Measurements from ENCODE around the gene PABPN1. TPM values are rescaled to one million over a fixed set of nuclear protein-coding genes. Genes with fewer than 3 reads are reported as not detected.

Gene PABPN1
- total RNA-seq, 3 donors from 2014 or later, result 45.9 to 87.2 (median 74.1) TPM

GRCh38 chr14:23365036-23365731 lies 43.9 kb downstream of the PABPN1 start, which contains the start of gene EFS:
EFS (minus strand) TSS chr14:23365172; CDS start chr14:23365025, 147 bp downstream.
- no peaks in the 10 kb centered on the region for H3K9me3 ChIP-seq
- DNase-seq (ENCODE audit: low spot score in 2 of 2), result peak; percentile 39 to 76
- TF ChIP-seq POLR2AphosphoS5 (IDR thresholded peaks at IDR 0.05), result peak in 1 of 3 donors; percentile 47
- TF ChIP-seq POLR2A (IDR thresholded peaks at IDR 0.05), result no peak
- intact Hi-C loops (cut with DNase I; ENCODE audit: low total_unique reads), result loop anchor here (10.0 kb wide), 1 partner anchor 80 kb away; the partner anchor contains the start of gene HOMEZ
- peak within 1 kb of the TSS; percentile 60 to 88 (median 65) for H3K4me3 ChIP-seq
- H3K36me3 ChIP-seq, result no peaks in the 10 kb centered on the region
- no peaks in the 10 kb centered on the region for H3K27me3 ChIP-seq
- H3K4me1 ChIP-seq, result peaks cover 6 to 10% of the 10 kb centered on the region in 2 donors
- H3K27ac ChIP-seq, result peak within 1 kb of the TSS; percentile 98 to 99

- Histone ChIP-seq H3K36me3 (no peaks in the 10 kb centered on the region), H3K9me3 (no peaks in the 10 kb centered on the region), H3K4me3 (peak overlapping the region; percentile 60 to 88 (median 65)), H3K27ac (peak overlapping the region; percentile 98 to 99), H3K27me3 (no peaks in the 10 kb centered on the region), H3K4me1 (peaks cover 6 to 10% of the 10 kb centered on the region in 2 donors)
- DNase-seq (ENCODE audit: low spot score in 2 of 2), result peak; percentile 64 to 77
- intact Hi-C loops (cut with DNase I; ENCODE audit: low total_unique reads), result loop anchor here (10.0 kb wide), 1 partner anchor 81 kb away; the partner anchor contains the start of gene HOMEZ
- TF ChIP-seq POLR2A (IDR thresholded peaks at IDR 0.05) (peak; percentile 71), CTCF (IDR thresholded peaks at IDR 0.05) (no peak), POLR2AphosphoS5 (IDR thresholded peaks at IDR 0.05) (peak in 2 of 3 donors; percentile 76 to 81)
Measured at GRCh38 chr14:23365732-23366425, 44.6 kb downstream of the PABPN1 start.

GRCh38 chr14:23366426-23366921 lies 45.2 kb downstream of the PABPN1 start:
- no peaks in the 10 kb centered on the region for H3K36me3 ChIP-seq
- TF ChIP-seq POLR2A (IDR thresholded peaks at IDR 0.05), result peak; percentile 16
- no peak for TF ChIP-seq CTCF (IDR thresholded peaks at IDR 0.05)
- TF ChIP-seq POLR2AphosphoS5 (IDR thresholded peaks at IDR 0.05), result peak in 1 of 3 donors; percentile 2
- H3K4me3 ChIP-seq, result peak overlapping the region; percentile 60 to 88 (median 65)
- intact Hi-C loops (cut with DNase I; ENCODE audit: low total_unique reads), result loop anchor here (10.0 kb wide), 1 partner anchor 82 kb away; the partner anchor contains the start of gene HOMEZ
- H3K4me1 ChIP-seq, result peaks cover 6 to 8% of the 10 kb centered on the region in 2 donors
- DNase-seq (ENCODE audit: low spot score in 2 of 2), result peak; percentile 67 to 69
- no peaks in the 10 kb centered on the region for H3K9me3 ChIP-seq
- H3K27ac ChIP-seq, result peak overlapping the region; percentile 98 to 99
- H3K27me3 ChIP-seq, result no peaks in the 10 kb centered on the region

GRCh38 chr14:23370221-23370620 lies 49.0 kb downstream of the PABPN1 start:
- intact Hi-C loops (cut with DNase I; ENCODE audit: low total_unique reads), result no loop called here
- no peak for TF ChIP-seq POLR2AphosphoS5 (IDR thresholded peaks at IDR 0.05)
- no peak for TF ChIP-seq CTCF (IDR thresholded peaks at IDR 0.05)
- no peaks in the 10 kb centered on the region for H3K9me3 ChIP-seq

GRCh38 chr14:23371865-23372264 lies 50.6 kb downstream of the PABPN1 start:
- DNase-seq (ENCODE audit: low spot score in 2 of 2), result no peak
- TF ChIP-seq POLR2AphosphoS5 (IDR thresholded peaks at IDR 0.05) (no peak), CTCF (IDR thresholded peaks at IDR 0.05) (no peak), POLR2A (IDR thresholded peaks at IDR 0.05) (no peak)
- no peaks in the 10 kb centered on the region for H3K36me3 ChIP-seq
- intact Hi-C loops (cut with DNase I; ENCODE audit: low total_unique reads), result no loop called here
- no peaks in the 10 kb centered on the region for H3K27me3 ChIP-seq
- no peak overlapping the region for H3K27ac ChIP-seq
- H3K9me3 ChIP-seq, result no peaks in the 10 kb centered on the region
- peaks cover 0 to 5% of the 10 kb centered on the region in 2 donors for H3K4me1 ChIP-seq
- no peak overlapping the region for H3K4me3 ChIP-seq

More at GRCh38 chr14:23370221-23370620, 49.0 kb downstream of the PABPN1 start:
- H3K27me3 ChIP-seq, result no peaks in the 10 kb centered on the region
- H3K36me3 ChIP-seq, result no peaks in the 10 kb centered on the region
- no peak overlapping the region for H3K4me3 ChIP-seq
- H3K27ac ChIP-seq, result no peak overlapping the region
- no peaks in the 10 kb centered on the region for H3K4me1 ChIP-seq
- DNase-seq (ENCODE audit: low spot score in 2 of 2), result no peak

Data from breast epithelium (tissue), 4 donors.